Vagina (tissue), 2 donors: ENCODE data around the gene RTP3. TPM values are rescaled to one million over a fixed set of nuclear protein-coding genes. Genes with fewer than 3 reads are reported as not detected.

Experiments used
- DNase-seq, 2 donors: peaks; one replicate each; pipeline ENCODE4 v3.0.0-alpha.2; 2017; ENCODE audit errors: extremely low spot score in 2 of 2
- H3K27ac ChIP-seq: fragments of 200-600 bp; sonication (generic); one replicate; pipeline ENCODE4 v1.5.1; 2019
- H3K27me3 ChIP-seq: fragments of 200-600 bp; sonication (generic); one replicate; pipeline ENCODE4 v1.5.1; 2019
- H3K36me3 ChIP-seq, 2 donors: fragments of 200-600 bp; sonication (generic); one replicate each; pipeline ENCODE4 v1.5.1; 2017 to 2019
- H3K4me1 ChIP-seq: fragments of 200-600 bp; sonication (generic); one replicate; pipeline ENCODE4 v1.5.1; 2019
- H3K4me3 ChIP-seq, 2 donors: fragments of 200-600 bp; sonication (generic); 1 replicate in 1 of 2; 2 replicates in 1 of 2; pipeline ENCODE4 v1.5.1; 2016 to 2019
- H3K9me3 ChIP-seq: fragments of 200-600 bp; sonication (generic); one replicate; pipeline ENCODE4 v1.5.1; 2019
- POLR2A ChIP-seq, 2 donors: fragments of 450-650 bp; IDR thresholded peaks; one replicate each; pipeline ENCODE4 v1.6.1; 2017; ENCODE audit warnings: antibody characterized with exemption in 2 of 2, mild to moderate bottlenecking in 2 of 2, moderate library complexity in 2 of 2
- POLR2AphosphoS5 ChIP-seq, 2 donors: sonication (generic); formaldehyde crosslinking; IDR thresholded peaks; one replicate each; pipeline ENCODE4 v1.9.0; 2017; ENCODE audit warnings: antibody characterized with exemption in 2 of 2, mild to moderate bottlenecking in 2 of 2, low read depth in 1 of 2; ENCODE audit not compliant: insufficient read depth in 1 of 2
- intact Hi-C: fragments of 100-400 bp; cut with DNase I; formaldehyde crosslinking; loops from one replicate; pipeline ENCODE4 v1.15.1; 2023
- total RNA-seq: library from RNA; depleted of rRNA; stranded (reverse); fragments of >200 nt; gene quantifications from one replicate; pipeline ENCODE4 v1.2.3, GENCODE V29; 2016
- TF ChIP-seq, protein P1 (sequence below), 3 experiments: fragments of 450-650 bp in 2 of 3; fragments of 200-600 bp in 1 of 3; sonication (generic) in 1 of 3; IDR thresholded peaks; one replicate each; pipeline ENCODE4 v1.5.1; 2017 to 2019; ENCODE audit warnings: antibody characterized with exemption in 3 of 3, mild to moderate bottlenecking in 2 of 3, moderate library complexity in 2 of 3

The RTP3 gene
- total RNA-seq, 1 donor from 2014 or later = not detected

DNA sequence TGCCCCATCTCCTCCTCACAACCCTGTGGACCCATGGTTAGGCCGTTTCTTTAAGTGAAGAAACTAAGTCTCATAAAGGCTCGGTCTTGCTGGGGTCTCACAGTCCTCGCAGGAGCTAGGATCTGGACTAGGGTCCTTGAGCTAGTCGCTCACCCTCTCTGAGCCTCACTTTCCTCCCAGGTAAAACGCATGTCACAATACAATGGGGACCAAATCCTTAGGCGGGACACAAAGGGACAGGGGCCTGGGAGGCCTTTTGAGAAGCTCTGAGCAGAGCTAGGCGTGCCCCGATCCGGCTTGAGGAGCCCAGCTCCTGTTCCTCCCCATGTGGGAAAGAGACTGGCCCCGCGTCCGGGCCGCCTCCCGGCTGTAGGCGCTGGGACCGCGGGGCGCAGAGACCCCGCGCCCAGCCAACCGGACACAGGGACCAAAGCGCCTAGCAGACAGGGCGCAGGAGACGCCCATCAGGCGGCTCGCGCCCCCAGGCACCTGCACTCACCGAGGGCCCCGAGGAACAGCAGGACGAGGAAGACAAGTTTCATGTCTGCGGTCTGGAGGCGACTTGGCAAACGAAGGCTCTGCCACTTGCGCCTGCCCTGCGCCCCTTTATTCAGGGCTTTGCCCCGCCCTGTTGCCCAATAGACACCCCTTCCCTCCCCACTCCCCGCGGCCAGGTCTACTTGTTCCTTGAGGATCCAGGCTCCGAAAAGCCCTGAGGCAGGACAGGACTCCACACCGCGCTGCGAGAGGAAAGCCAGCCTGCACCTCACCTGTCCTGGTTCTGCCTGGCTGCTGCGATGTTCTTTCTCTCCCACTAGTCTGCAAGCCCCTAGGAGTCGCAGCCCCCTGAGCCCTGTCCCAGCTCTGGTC lies 33.2 kb upstream of the RTP3 start, which contains the start of gene LTF:
TSS of gene LTF (minus strand) at position 580 of the 870 bp plus-strand sequence. CDS start at position 542, 38 bp downstream.
- intact Hi-C loops = no loop called here
- no peaks in the 10 kb centered on the region for H3K27me3 ChIP-seq
- no peak within 1 kb of the TSS for H3K4me3 ChIP-seq
- DNase-seq = peak; percentile 43 to 79
- TF ChIP-seq, protein P1, sequence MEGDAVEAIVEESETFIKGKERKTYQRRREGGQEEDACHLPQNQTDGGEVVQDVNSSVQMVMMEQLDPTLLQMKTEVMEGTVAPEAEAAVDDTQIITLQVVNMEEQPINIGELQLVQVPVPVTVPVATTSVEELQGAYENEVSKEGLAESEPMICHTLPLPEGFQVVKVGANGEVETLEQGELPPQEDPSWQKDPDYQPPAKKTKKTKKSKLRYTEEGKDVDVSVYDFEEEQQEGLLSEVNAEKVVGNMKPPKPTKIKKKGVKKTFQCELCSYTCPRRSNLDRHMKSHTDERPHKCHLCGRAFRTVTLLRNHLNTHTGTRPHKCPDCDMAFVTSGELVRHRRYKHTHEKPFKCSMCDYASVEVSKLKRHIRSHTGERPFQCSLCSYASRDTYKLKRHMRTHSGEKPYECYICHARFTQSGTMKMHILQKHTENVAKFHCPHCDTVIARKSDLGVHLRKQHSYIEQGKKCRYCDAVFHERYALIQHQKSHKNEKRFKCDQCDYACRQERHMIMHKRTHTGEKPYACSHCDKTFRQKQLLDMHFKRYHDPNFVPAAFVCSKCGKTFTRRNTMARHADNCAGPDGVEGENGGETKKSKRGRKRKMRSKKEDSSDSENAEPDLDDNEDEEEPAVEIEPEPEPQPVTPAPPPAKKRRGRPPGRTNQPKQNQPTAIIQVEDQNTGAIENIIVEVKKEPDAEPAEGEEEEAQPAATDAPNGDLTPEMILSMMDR (IDR thresholded peaks at IDR 0.05) = no peak
- no peak for TF ChIP-seq POLR2A (IDR thresholded peaks at IDR 0.05)
- no peak for TF ChIP-seq POLR2AphosphoS5 (IDR thresholded peaks at IDR 0.05; ENCODE audit: insufficient read depth in 1 of 2, low read depth in 1 of 2)
- H3K4me1 ChIP-seq = no peaks in the 10 kb centered on the region
- H3K36me3 ChIP-seq = no peaks in the 10 kb centered on the region
- no peaks in the 10 kb centered on the region for H3K9me3 ChIP-seq
- no peak within 1 kb of the TSS for H3K27ac ChIP-seq

DNA sequence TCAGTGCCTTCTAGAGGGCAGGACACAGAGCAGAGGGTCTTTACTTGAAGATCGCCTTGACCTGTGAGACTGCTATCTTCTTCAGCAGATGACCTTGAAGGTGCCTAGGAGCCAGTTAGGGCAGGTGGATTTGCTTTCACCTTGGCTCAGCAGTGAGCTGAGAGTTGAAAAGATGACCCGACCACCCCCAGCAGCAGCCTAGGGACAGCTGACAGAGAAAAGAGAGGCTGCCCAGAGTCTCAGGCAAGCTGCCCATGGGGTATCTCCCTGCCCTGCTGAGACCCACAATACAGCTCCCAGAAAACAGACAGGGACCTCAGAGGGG lies 32.6 kb upstream of the RTP3 start:
- Histone ChIP-seq H3K36me3 (no peaks in the 10 kb centered on the region), H3K27ac (no peak overlapping the region), H3K27me3 (no peaks in the 10 kb centered on the region), H3K9me3 (no peaks in the 10 kb centered on the region), H3K4me3 (no peak overlapping the region), H3K4me1 (no peaks in the 10 kb centered on the region)
- no peak for TF ChIP-seq POLR2AphosphoS5 (IDR thresholded peaks at IDR 0.05; ENCODE audit: insufficient read depth in 1 of 2, low read depth in 1 of 2)
- no peak for TF ChIP-seq POLR2A (IDR thresholded peaks at IDR 0.05)
- TF ChIP-seq, protein P1 (IDR thresholded peaks at IDR 0.05) = no peak
- intact Hi-C loops = no loop called here
- DNase-seq = peak in 1 of 2 donors; percentile 89

- Histone ChIP-seq H3K4me3 (no peak overlapping the region), H3K9me3 (no peaks in the 10 kb centered on the region), H3K27ac (no peak overlapping the region), H3K36me3 (no peaks in the 10 kb centered on the region), H3K4me1 (no peaks in the 10 kb centered on the region), H3K27me3 (no peaks in the 10 kb centered on the region)
- TF ChIP-seq, protein P1 (IDR thresholded peaks at IDR 0.05) = no peak
- TF ChIP-seq POLR2AphosphoS5 (IDR thresholded peaks at IDR 0.05; ENCODE audit: insufficient read depth in 1 of 2, low read depth in 1 of 2) (no peak), POLR2A (IDR thresholded peaks at IDR 0.05) (no peak)
- intact Hi-C loops = no loop called here
- peak; percentile 37 to 74 for DNase-seq
Measured at GRCh38 chr3:46466273-46466672, 31.5 kb upstream of the RTP3 start.

GRCh38 chr3:46466871-46467403 lies 30.8 kb upstream of the RTP3 start:
- TF ChIP-seq, protein P1 (IDR thresholded peaks at IDR 0.05) = no peak
- TF ChIP-seq POLR2A (IDR thresholded peaks at IDR 0.05) = no peak
- no peak for TF ChIP-seq POLR2AphosphoS5 (IDR thresholded peaks at IDR 0.05; ENCODE audit: insufficient read depth in 1 of 2, low read depth in 1 of 2)
- Histone ChIP-seq H3K4me1 (no peaks in the 10 kb centered on the region), H3K9me3 (no peaks in the 10 kb centered on the region), H3K27me3 (no peaks in the 10 kb centered on the region), H3K36me3 (no peaks in the 10 kb centered on the region), H3K27ac (no peak overlapping the region), H3K4me3 (no peak overlapping the region)
- peak; percentile 40 to 44 for DNase-seq
- intact Hi-C loops = no loop called here

- peak; percentile 37 to 43 for DNase-seq
- Histone ChIP-seq H3K9me3 (no peaks in the 10 kb centered on the region), H3K4me3 (no peak overlapping the region), H3K4me1 (no peaks in the 10 kb centered on the region), H3K27ac (no peak overlapping the region), H3K36me3 (no peaks in the 10 kb centered on the region), H3K27me3 (no peaks in the 10 kb centered on the region)
- no peak for TF ChIP-seq POLR2AphosphoS5 (IDR thresholded peaks at IDR 0.05; ENCODE audit: insufficient read depth in 1 of 2, low read depth in 1 of 2)
- TF ChIP-seq POLR2A (IDR thresholded peaks at IDR 0.05) = no peak
- TF ChIP-seq, protein P1 (IDR thresholded peaks at IDR 0.05) = no peak
- intact Hi-C loops = no loop called here
Measured at GRCh38 chr3:46467562-46467961, 30.2 kb upstream of the RTP3 start.
